Spinal cord (tissue), 10 donors: ENCODE results near the gene TRERF1. TPM values are rescaled to one million over a fixed set of nuclear protein-coding genes. Genes with fewer than 3 reads are reported as not detected.

Source experiments
- DNase-seq, 6 donors: peaks; one replicate each; pipeline versions ENCODE4 v3.0.0 to v3.0.0-alpha.2; 2013 to 2015; ENCODE audit warnings: low spot score in 6 of 6, low read depth in 4 of 6
- H3K27ac ChIP-seq: one replicate; pipeline ENCODE4 v1.5.1; 2013; ENCODE audit warnings: low read depth, low read length, control low read depth
- H3K27me3 ChIP-seq: one replicate; pipeline ENCODE4 v1.6.1; 2013; ENCODE audit warnings: low read length; ENCODE audit not compliant: control insufficient read depth, insufficient read depth
- H3K36me3 ChIP-seq: one replicate; pipeline ENCODE4 v1.6.1; 2013; ENCODE audit warnings: low read length; ENCODE audit not compliant: control insufficient read depth, insufficient read depth
- H3K4me1 ChIP-seq: one replicate; pipeline ENCODE4 v1.6.1; 2013; ENCODE audit warnings: low read length; ENCODE audit not compliant: control insufficient read depth, insufficient read depth
- H3K4me3 ChIP-seq: one replicate; pipeline ENCODE4 v1.5.1; 2013; ENCODE audit warnings: low read depth, low read length, control low read depth
- H3K9me3 ChIP-seq: one replicate; pipeline ENCODE4 v1.6.1; 2013; ENCODE audit warnings: low read length; ENCODE audit not compliant: control insufficient read depth, insufficient read depth
- WGBS: methylation state at CpG from one replicate; pipeline ENCODE4 v1.1.5; 2013; ENCODE audit warnings: missing lambda C conversion rate; ENCODE audit not compliant: insufficient coverage; 5-methylcytosine and 5-hydroxymethylcytosine counted together
- polyA plus RNA-seq, 2 donors: library from polyadenylated mRNA; unstranded; fragments of 120-200 nt; gene quantifications; one replicate each; pipeline ENCODE4 v1.2.1, GENCODE V29; 2013; ENCODE audit not compliant: insufficient read length in 2 of 2
- total RNA-seq, 2 donors: library from RNA; depleted of rRNA in 1 of 2; stranded (reverse); fragments of 120-200 nt in 1 of 2; fragments of >200 nt in 1 of 2; gene quantifications; one replicate each; pipeline versions ENCODE4 v1.2.3 to v1.2.4, GENCODE V29; 2013 to 2014
- donor health status: healthy.

Gene TRERF1
- total and polyA plus RNA-seq, 4 donors: 4.8 to 9.4 (median 7.4) TPM

- Histone ChIP-seq H3K4me3 (no peak overlapping the region), H3K9me3 (no peaks in the 10 kb centered on the region), H3K4me1 (peaks cover 9% of the 10 kb centered on the region), H3K36me3 (no peaks in the 10 kb centered on the region), H3K27ac (no peak overlapping the region), H3K27me3 (no peaks in the 10 kb centered on the region)
- DNase-seq: no peak
- WGBS: 88% methylated on average over 6 of the region's 7 CpGs
Observed at GRCh38 chr6:42403421-42403820, 48.3 kb downstream of the TRERF1 start.

DNA sequence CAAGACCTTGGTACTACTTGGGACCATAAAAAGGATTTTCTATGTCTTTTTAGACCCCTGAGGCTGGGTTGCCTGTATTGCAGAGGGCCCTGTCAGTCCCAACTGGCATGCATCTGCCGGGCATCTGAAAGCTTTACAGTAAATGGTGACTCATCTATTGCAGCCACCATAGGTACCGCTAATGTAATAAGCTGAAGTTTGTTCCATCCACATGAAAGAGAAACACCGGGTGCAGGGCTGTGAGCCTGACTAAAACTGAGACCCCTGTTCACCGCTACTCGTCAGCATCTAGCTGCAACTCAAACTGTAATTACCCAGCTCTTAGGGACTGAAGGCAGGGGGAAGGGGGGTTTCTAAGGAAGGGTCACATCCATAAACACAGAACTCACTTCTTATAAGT, 49.5 kb downstream of the TRERF1 start:
- no peaks in the 10 kb centered on the region for H3K27me3 ChIP-seq
- no peaks in the 10 kb centered on the region for H3K9me3 ChIP-seq
- WGBS: 88% methylated on average over 2 of the region's 5 CpGs
- H3K27ac ChIP-seq: no peak overlapping the region
- no peaks in the 10 kb centered on the region for H3K36me3 ChIP-seq
- H3K4me3 ChIP-seq: no peak overlapping the region
- no peak for DNase-seq
- H3K4me1 ChIP-seq: peaks cover 9% of the 10 kb centered on the region

DNA sequence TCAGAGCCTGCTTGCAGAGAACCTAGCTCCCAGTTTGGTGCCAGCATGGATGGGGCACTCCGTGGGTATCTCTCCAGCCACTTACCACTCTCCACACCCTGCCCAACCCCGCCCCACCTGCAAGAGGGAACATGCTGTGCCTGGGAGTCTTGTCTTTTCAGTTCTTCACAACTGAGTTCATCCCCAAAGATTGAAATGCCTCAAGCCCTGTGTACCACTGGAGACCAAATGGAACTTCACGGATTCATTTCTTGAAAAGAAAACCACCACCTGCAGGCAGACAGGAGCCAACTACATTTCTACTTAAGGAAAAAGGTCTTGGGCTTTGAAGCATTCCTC, 50.1 kb downstream of the TRERF1 start:
- WGBS: 83% methylated on average over 2 of the region's 3 CpGs
- no peak for DNase-seq
- Histone ChIP-seq H3K27me3 (no peaks in the 10 kb centered on the region), H3K4me3 (no peak overlapping the region), H3K4me1 (peaks cover 8% of the 10 kb centered on the region), H3K9me3 (no peaks in the 10 kb centered on the region), H3K36me3 (no peaks in the 10 kb centered on the region), H3K27ac (no peak overlapping the region)

GRCh38 chr6:42400886-42401612, 50.7 kb downstream of the TRERF1 start:
- no peaks in the 10 kb centered on the region for H3K27me3 ChIP-seq
- no peak overlapping the region for H3K4me3 ChIP-seq
- no peak overlapping the region for H3K27ac ChIP-seq
- peaks cover 4% of the 10 kb centered on the region for H3K4me1 ChIP-seq
- WGBS: 75% methylated on average over 7 of the region's 8 CpGs
- DNase-seq: no peak
- no peaks in the 10 kb centered on the region for H3K9me3 ChIP-seq
- H3K36me3 ChIP-seq: no peaks in the 10 kb centered on the region

DNA sequence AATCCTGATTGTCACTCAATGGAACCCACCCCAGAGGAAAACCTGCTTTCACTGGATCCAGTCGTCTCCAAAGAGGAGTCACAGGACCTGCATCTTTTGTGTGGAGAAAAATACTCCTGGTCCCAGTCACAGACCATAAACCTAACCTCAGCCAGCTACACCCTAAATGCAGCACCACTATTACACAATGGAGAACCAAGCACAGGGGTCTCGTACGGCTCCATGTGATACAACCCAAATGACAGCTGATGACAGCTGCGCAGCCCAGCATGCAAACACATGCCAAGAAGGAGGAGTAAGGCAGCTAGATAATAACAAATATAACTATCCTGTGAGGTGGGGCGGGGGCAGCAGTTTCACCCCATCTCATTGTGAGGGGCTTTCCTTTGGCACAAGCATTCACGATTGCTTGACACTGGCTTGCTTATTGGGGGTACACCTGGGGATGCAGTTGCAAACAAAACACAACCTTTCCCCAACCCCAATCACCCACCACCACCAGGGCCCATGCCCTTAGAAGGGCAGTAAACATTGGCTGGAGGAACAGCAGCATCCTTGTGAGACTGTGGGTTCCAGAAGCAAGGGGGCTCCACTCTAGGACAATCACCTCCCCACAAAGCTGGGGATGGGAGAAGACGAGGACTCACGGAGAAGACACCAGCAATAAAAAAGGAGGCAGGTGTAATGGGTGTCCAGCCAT, 51.5 kb downstream of the TRERF1 start:
- H3K9me3 ChIP-seq: no peaks in the 10 kb centered on the region
- H3K27ac ChIP-seq: no peak overlapping the region
- WGBS: 100% methylated on average over 1 of the region's 8 CpGs
- H3K36me3 ChIP-seq: no peaks in the 10 kb centered on the region
- H3K4me1 ChIP-seq: peaks cover 4% of the 10 kb centered on the region
- H3K27me3 ChIP-seq: no peaks in the 10 kb centered on the region
- no peak overlapping the region for H3K4me3 ChIP-seq
- DNase-seq: no peak

- no peaks in the 10 kb centered on the region for H3K4me1 ChIP-seq
- no peaks in the 10 kb centered on the region for H3K27me3 ChIP-seq
- no peak for DNase-seq
- no peak overlapping the region for H3K4me3 ChIP-seq
- no peaks in the 10 kb centered on the region for H3K36me3 ChIP-seq
- no peak overlapping the region for H3K27ac ChIP-seq
- no peaks in the 10 kb centered on the region for H3K9me3 ChIP-seq
- 83% methylated on average over 2 of the region's 3 CpGs for WGBS
Observed at GRCh38 chr6:42396720-42397119, 55.0 kb downstream of the TRERF1 start.

DNA sequence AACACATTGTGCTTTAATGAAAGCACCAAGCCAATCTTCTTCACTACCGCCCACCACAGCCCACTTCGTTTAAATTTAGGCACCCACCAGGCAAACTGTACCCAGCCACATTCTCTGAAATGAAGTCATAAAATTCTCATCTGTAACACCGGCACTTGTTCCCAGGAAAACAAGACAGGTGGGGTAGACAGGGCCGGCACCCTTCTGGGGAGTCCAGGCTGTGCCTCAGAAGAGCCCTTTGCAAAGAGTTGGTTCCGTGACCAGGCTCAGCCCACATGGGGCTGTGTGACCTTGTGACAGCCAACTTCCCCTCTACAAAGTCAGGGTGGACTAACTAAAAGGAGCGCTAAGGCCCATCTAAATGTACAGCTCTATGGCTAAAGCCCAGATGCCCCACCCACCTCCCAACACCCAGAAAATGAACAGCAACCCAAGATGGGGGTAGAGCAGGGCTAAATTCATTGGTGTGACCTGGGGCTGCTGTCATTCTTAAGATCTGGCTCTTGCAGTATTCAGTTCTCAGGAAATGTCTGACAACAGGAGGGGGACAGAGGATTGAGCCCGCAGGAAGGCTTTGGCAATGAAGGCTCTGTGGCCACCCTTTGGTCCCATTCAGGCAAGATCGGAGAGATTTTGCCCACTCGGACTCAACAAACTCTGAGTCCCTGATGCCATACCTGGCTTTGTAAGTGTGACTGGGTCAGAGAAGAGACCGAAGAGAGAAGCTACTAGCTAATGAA, 56.7 kb downstream of the TRERF1 start:
- Histone ChIP-seq H3K4me1 (no peaks in the 10 kb centered on the region), H3K27me3 (no peaks in the 10 kb centered on the region), H3K4me3 (no peak overlapping the region), H3K9me3 (no peaks in the 10 kb centered on the region), H3K27ac (no peak overlapping the region), H3K36me3 (no peaks in the 10 kb centered on the region)
- DNase-seq: no peak
- 82% methylated on average over 7 of the region's 10 CpGs for WGBS

DNA sequence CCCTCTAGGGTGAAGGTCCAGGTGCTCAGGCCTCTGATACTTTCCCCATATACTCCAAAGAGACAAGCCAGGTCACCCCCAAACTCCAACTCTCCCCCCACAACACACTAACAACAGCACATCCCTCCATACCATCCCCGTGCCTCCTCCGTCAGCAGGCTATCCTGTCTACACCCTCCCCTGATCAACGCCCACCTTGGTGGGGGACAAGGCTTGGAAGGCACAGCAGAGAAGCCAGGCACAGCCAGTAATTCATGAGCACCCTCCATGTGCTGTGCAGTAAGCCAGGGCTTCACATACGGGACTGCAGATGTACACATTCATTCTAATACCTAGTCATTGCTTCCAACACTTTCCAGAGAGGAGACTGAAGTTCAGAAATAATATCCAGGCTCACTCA, 57.6 kb downstream of the TRERF1 start:
- Histone ChIP-seq H3K27ac (no peak overlapping the region), H3K27me3 (no peaks in the 10 kb centered on the region), H3K4me3 (no peak overlapping the region), H3K4me1 (no peaks in the 10 kb centered on the region), H3K36me3 (no peaks in the 10 kb centered on the region), H3K9me3 (no peaks in the 10 kb centered on the region)
- WGBS: 90% methylated on average over 4 of the region's 4 CpGs
- no peak for DNase-seq

- no peaks in the 10 kb centered on the region for H3K9me3 ChIP-seq
- no peak overlapping the region for H3K27ac ChIP-seq
- no peaks in the 10 kb centered on the region for H3K36me3 ChIP-seq
- no peaks in the 10 kb centered on the region for H3K4me1 ChIP-seq
- no peak overlapping the region for H3K4me3 ChIP-seq
- no peaks in the 10 kb centered on the region for H3K27me3 ChIP-seq
- WGBS: 64% methylated on average over 2 of the region's 3 CpGs
- no peak for DNase-seq
Observed at GRCh38 chr6:42393339-42393738, 58.4 kb downstream of the TRERF1 start.
